HFFc6 (cell line): ENCODE measurements around the gene ANKEF1. TPM values are rescaled to one million over a fixed set of nuclear protein-coding genes. Genes with fewer than 3 reads are reported as not detected.

Source experiments
- DNase-seq: peaks from one replicate; pipeline ENCODE4 v3.0.0-alpha.2; 2018
- H3K27ac Mint-ChIP-seq: 2 replicates; pipeline ENCODE4 v1.8.0; 2020; ENCODE audit warnings: mild to moderate bottlenecking, mixed read lengths
- H3K27me3 Mint-ChIP-seq: 2 replicates; pipeline ENCODE4 v1.8.0; 2021; ENCODE audit warnings: mild to moderate bottlenecking, moderate library complexity, mixed read lengths; ENCODE audit not compliant: insufficient read depth
- H3K36me3 Mint-ChIP-seq: 2 replicates; pipeline ENCODE4 v1.8.0; 2021; ENCODE audit warnings: low read depth, mixed read lengths
- H3K4me1 Mint-ChIP-seq: 2 replicates; pipeline ENCODE4 v1.8.0; 2020; ENCODE audit warnings: low read depth, mixed read lengths
- H3K4me3 Mint-ChIP-seq: 2 replicates; pipeline ENCODE4 v1.8.0; 2020; ENCODE audit warnings: mild to moderate bottlenecking, moderate library complexity, mixed read lengths
- H3K9me3 Mint-ChIP-seq: 2 replicates; pipeline ENCODE4 v1.8.0; 2020; ENCODE audit warnings: mild to moderate bottlenecking, mixed read lengths
- CTCF ChIP-seq: fragments of 200-600 bp; sonication (generic); IDR thresholded peaks from 2 replicates; pipeline ENCODE4 v1.5.0; 2021; ENCODE audit warnings: antibody characterized with exemption, mild to moderate bottlenecking
- total RNA-seq, 6 experiments: library from RNA; stranded (reverse); fragmentation: NEBNext Ultra II Directional; extraction: Animal tissue kit (Norgen Biotek cat#: 25700); gene quantifications; 2 replicates in 1 of 6; 3 replicates in 5 of 6; pipeline ENCODE4 v1.2.3, GENCODE V29; 2021

The ANKEF1 gene
- total RNA-seq, 6 experiments from 2014 or later, result not detected

- Mint-ChIP-seq H3K9me3 (peaks cover 13% of the 10 kb centered on the region), H3K27me3 (no peaks in the 10 kb centered on the region), H3K4me3 (no peak overlapping the region), H3K36me3 (no peaks in the 10 kb centered on the region), H3K4me1 (no peaks in the 10 kb centered on the region), H3K27ac (no peak overlapping the region)
- DNase-seq, result no peak
- no peak for TF ChIP-seq CTCF
Observed at GRCh38 chr20:10105046-10105445, 70.3 kb downstream of the ANKEF1 start.

Other genes starting within 250 kb of the ANKEF1 start
- not detected for gene PAK5, start 195.9 kb upstream of the ANKEF1 start, total RNA-seq
- gene SNAP25, start 183.8 kb downstream of the ANKEF1 start, total RNA-seq, result under 1 TPM in 1 of 6 experiments, not detected in 5; 0.10 TPM